Endometrium (tissue), 2 donors: ENCODE measurements around the gene FILIP1L.
"Not testable (repeated sequence)": the region's sequence is repeated elsewhere in the genome, so short reads cannot be mapped to it uniquely, and the experiment has no call there.

Experiments used
- FAIRE-seq: peaks from 2 replicates; lab custom pipeline; 2012; peaks lifted over from hg19 to GRCh38; lab: Jason Lieb, UNC
- donor health status: control.
- donor health status: control.

FILIP1L gene

DNA sequence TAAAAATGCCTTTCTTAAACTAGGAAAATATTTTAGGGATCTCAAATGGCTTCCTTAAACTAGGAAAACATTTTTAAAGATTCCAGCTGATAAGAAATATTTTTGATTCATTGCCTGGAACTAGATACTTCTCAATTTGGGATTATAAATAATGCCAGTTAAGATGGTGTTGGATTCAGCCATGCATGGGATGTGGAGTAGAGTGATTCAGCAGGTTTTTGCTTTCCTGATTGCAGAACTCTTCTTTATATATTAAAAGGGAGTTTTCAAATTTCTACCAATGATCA, 15.6 kb downstream of the FILIP1L start:
- no peak for FAIRE-seq

DNA sequence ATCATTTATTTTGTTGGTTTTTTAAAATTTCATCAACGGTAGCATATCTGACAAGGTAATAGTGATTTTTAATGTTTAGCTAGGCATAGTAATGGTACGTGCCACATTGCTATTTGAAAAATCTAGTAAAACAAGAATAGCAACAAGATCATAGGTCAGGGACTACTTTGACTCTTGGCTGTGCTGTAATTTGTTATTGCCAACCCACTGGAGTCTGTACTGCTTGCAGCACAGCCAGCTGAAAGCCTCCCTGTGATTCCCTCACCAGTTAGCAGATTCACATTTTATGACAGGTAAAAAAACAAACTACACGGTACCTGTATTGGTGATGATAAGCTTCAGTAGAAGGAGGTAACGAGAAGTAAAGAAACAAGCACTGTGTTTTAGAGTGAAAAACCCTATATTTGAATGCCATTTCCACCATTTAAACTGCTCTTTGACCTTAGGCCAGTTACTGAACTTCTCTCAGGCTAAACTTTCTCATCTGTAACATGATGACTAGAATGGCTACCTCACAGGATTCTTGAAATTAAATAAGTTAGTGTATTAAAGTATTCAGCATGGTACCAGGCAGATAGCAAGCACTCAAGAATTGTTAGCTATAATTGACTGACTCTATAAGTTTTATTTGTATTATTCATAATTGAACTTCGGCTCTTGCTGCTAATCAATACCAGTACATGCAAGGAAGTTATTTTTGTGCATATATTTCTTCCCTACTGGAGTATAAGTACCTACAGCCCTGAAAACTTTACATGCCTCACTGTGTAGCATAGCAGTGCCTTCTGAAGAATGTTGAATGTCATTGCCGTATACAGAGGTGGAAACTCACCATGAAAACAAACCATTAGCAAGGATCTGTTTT, 16.1 kb downstream of the FILIP1L start:
- no peak for FAIRE-seq

DNA sequence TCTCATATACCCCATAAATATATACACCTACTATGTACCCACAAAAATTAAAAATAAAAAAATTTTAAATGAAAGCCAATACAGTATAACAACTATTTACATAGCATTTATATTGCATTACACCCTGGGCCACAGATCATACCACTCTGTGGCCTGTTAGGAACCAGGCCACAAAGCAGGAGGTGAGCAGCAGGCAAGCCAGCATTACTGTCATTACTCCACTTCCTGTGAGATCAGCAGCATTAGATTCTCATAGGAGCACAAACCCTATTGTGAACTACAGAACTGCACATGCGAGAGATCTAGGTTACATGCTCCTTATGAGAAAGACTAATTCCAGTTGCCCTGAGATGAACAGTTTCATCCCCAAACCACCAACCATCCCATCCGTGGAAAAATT, 17.4 kb downstream of the FILIP1L start:
- FAIRE-seq, result no peak

DNA sequence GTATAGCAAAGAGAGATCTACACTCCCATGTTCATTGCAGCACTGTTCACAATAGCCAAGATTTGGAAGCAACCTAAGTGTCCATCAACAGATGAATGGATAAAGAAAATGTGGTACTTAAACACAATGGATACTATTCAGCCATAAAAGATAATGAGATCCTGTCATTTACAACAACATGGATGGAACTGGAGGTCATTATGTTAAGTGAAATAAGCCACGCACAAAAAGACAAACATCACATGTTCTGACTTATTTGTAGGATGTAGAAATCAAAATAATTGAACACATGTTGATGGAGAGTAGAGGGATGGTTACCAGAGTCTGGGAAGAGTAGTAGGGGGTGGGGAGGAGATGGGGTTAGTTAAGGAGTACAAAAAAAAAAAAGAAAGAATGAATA, 18.0 kb downstream of the FILIP1L start:
- FAIRE-seq, result not testable (repeated sequence)

DNA sequence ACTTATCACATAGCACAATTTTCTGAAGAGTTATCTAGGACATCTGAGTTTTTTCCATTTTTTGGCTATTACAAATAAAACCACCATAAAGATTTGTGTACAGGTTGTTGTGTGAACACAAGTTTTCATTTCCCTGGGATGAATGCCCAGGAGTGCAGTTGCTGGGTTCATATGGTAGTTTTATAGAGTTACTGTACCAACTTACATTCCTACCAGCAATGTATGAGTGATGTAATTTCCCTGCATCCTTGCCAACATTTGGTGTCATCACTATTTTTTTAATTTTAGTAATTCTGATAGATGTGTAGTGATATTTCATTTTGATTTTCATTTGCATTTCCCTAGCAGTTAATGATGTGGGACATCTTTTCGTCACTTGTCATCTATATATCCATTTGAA, 20.5 kb downstream of the FILIP1L start:
- no peak for FAIRE-seq

DNA sequence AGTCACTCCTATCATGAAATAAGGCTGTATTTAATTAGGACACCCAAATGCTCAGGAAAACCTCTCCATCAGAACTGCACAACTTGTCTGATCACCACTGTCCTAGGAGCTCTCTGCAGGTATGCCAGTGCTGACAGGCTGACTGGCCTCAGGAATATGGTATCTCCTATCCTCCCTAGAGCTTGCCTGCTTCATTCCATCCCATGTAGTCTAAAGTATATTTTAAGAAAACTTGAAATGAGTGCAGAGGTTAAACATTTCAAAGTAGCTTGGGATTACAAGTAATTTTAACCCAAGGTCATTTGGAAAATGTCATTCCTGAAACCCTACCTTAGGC, 23.7 kb downstream of the FILIP1L start:
- FAIRE-seq, result no peak

DNA sequence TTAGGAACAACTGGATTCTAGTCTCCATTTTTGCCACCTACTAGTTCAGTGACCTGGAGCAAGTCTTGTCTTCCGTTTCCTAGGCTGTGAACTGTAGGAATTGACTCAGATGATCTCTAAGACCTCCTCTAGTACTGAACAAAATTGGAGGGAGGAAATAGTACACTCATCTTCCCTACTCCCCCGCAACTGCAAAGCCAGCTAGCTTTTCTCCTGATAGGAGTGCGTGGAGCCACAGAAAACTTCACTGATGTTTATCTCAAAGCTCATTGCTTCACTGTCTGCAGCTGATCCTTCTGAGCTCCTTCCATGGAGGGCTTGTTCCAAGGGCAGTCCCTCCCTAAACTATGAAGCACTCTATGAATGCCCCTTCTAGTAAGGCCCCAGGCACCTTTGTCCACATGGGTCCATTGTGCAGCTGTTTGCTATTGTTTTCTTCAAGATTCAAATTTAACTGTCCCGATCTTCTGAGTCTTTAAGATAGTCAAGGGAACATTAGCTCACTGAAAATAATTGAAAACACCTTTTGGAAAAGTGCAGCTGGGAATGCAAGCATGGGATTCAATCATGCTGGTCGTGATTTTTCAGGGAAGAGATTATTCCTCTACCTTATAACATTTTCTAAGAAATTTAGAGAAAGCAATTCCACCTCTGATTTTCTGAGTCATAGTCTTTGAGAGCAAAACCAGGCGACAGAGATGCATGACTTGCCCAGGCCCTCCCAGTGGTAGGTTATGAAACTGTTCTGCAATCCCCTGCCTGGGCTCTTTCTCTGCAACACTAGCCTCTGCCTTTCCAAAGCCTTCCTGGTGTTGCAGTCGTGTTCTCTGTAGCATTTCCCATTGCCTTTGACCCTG, 24.3 kb downstream of the FILIP1L start:
- no peak for FAIRE-seq

DNA sequence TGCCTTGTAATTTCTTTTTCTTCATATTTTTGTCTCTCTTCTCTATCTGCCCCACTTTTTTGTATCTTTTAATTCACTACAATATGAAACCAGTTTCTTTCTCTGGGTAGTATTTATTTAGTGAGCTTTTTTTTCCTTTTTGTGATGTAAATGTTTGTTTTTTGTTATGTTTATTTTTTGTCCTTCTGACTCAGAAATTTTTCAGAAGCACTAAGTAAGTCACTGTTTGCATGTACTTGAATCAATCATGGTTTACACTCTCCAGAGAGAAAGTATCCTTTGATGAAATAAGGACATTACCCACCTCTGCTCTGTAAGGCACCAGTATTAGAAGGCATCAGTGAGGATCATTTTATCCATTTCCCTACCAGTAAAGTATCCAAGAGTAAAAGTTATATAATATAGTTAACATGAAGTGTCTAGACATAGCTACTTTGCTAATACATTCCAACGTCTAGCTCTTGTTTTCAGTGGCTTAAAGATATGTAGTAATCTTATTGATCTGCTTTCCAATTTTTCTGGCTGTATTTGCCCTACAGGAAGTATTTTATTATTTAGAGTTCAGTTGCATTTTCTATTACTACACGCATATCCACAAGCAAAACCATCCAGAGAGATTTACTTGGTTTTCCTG, 25.4 kb downstream of the FILIP1L start:
- no peak for FAIRE-seq

DNA sequence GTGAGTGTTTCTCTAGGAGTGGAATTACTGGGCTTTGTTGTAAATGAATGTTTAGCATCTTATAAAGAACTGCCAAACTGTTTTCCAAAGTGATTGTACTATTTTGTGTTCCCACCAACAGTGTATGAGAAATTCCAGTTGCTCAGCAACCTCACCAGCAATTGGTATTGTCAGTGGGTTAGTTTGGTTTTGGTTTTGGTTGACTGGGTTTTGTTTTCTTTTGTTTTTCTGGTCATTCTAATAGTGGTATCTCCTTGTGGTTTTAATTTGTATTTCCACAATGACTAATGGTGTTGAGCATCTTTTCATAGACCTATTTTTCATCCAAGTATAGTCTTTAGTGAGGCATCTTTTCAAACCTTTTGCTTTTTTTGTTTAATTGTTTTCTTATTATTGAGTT, 27.1 kb downstream of the FILIP1L start:
- FAIRE-seq, result no peak

DNA sequence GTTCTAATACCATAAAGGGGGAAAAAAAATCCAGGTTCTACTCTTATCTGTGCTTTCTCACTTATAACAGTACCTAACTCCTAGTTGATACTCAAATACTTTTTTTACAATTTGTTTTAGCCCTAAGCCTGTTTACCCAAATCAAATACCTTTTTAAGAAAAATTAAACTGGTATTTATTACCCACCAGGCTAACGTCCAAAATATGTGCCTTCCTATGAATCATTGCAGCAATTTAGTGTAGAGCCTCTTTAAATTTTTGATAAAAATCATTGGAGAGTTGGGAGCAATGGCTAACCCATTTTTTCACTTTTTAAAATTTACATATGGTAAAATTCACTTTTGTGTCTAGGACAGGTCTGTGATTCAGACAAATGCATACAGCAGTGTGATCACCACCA, 27.9 kb downstream of the FILIP1L start:
- FAIRE-seq, result no peak

DNA sequence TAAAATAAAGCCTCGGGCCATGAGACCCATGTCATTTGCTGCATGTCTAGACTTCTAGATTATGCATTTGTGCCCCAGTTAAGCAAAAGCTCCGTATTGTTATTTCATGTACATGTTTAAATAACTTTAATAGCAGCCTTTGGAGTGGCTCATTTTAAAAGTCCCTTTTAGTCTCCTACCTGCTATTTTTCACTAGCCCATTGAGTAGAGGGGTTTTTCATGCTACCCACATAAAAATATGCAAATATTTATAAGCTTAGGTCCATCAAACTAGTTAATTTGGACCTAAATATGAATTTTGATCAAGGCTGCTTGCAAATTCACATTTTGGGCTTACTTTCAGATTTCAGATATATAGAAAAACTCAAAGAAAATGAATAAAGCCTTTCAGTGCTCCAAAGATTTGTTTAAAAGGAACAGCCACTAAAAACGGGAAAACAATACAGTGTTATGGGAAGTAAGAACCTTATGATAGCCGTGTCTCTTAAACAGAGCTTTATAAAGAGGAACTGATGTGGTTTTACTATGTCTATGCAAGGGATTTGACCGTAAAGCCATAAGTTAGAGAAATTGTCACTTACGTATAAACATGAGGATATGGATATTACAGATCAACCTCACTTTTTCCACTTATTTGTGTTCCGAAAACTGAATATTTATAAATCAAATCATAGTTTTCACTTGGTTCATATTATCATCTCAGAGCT, 30.0 kb downstream of the FILIP1L start:
- FAIRE-seq, result no peak

DNA sequence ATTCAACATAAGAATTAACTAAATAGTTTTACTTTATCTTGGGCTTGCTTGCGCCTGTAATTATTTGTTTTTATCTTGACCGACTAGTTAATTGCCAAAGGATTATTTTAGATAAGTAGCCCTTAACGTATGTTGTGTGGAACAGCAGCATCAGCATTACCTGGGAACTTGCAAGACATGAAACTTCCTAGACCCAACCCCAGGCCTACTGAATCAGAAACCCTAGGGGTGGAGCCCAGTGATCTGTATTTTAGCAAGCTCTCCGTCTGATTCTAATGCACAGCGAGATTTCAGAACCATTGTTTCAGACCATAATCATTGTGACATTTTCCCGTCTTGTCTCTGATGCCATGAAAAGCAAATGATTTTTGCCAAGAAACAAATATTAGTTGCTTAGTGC, 31.1 kb downstream of the FILIP1L start:
- FAIRE-seq, result no peak

DNA sequence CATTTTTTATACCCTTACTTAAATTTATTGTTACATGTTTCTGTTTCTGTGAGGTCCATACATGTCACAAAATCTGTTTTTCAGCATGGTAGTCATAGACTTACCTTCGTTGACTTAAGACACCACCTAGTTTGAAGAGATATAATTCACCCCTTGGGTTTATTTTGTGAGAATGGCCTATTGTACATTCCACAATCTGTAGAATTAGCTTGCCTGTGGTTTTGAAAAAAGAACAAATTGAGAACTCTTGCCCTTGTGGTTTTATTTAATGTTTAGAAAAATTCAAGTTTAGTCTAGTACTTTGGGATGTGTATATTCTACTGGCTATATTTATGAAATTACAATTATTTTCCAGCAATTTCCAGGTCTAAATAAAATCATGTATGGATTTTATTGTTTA, 31.6 kb downstream of the FILIP1L start:
- FAIRE-seq, result no peak

DNA sequence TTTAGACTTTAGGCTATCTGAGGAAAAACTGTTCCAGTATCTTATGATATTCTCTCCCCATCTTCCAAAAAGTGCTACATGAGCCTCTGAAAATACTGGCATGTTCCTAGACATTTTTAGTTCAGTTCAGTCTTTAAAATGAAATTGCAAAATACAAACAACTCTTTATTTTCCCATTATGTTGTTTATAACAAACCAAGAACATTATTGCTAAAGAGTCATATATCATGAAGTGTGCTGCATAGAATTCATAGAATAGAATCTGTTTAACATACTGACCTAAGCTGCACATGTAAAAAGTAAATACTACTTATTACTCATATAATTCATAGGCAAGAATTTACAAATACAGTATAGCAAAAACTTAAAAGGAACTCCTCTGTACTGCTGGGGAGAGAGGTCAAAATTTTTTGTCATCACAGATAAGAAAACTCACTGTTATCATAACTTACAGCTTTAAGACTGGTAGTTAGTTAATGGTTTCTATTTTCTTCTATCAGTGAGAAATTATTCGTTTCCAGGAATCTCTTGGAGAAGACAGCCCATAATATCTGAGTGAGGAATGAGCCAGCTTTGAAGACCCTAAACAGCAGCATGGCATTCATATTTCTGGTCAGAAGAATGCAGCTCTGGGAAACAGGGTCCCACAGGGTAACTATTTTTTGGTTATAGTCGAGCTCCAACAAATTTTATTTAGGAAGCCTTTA, 32.2 kb downstream of the FILIP1L start:
- FAIRE-seq, result no peak

DNA sequence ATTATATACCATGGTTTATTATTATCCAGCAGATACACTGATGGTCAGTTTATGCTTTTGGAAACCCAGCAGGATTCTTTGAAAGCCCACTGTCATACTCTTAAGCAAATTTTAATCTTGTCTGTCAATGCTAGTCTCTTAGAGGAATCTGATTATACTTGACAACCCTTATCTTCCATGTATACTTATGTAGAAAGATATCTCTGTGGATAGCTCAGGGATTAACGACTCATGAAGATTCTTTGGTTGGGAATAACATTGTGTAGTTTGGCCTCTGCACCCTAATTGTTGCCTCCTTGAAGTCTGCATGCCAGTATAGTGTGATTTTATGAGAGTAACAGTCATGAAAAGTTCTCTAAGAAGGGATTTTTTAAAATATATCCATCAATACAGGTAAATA, 33.0 kb downstream of the FILIP1L start:
- FAIRE-seq, result no peak

DNA sequence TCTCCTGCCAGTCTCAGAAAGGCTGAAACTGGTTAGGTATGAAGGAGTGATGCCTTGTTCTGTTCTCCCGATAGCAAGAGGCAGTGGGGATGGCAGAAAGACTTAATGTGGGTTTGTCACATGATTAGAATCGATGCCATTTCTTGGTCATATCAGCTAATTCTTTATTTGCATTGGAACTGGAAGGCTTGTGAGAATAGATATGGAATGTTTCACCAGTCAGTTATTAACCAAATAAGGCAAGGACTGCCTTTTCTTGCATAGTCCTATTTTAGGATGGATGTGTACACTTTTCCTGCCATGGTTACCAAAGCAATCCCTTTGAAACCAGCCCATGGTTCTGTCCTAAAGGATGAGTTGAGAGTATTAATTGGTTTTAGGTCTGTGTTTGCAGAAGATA, 33.7 kb downstream of the FILIP1L start:
- FAIRE-seq, result no peak

DNA sequence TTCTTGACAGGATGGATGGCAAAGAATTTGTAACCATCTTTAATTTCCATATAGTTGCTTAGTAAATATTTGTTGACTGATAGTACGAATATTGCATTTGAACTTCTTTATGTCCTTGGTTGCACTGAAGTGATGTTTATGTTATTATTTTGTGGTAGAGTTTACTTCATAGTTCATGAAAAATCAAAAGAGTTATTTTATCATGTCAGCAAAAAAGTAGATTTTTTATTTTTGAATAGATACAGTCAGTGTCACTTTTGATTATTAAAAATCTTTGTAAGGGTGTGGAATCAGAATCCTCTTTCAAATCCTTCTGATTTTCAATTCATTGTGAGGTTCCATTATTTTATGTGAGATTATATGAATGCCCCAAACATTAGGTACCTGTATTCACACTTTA, 35.0 kb downstream of the FILIP1L start:
- FAIRE-seq, result no peak

DNA sequence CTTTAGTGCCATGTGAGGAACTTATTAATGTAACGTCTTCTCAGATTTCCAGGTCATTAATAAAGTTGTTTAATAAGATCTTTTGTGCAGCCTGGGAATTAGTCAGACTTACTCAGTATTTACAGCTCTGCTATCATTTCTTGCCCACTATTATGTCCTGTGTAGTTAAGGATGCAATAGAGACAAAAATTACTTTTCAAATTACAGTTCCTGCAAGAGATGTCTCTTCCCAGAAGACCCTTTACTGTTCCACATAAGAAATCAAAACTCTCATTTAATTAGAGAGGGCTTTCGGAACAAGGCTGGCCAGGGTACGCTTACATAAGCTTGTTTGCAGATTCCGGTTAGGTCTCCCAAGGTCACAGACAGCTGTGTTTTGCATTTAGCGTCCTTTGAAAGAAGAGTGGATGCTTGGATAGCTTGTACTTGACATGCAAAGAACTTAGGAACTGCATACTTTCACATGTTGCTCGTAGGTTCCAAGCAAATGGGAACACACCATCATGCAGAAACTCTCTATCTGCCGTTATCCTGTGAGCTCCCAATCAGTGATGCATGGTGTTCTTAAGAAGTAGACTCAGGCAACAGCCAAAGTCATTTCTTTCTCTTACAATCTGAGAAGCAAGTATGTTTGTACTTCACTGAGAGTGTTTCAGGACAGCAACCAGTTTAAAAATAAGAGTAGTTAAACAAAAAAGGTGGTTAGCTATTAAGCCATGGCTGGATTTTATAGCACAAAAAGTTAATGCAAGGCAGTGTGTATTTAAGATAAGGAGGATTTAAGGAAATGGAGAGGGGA, 37.4 kb downstream of the FILIP1L start:
- no peak for FAIRE-seq

DNA sequence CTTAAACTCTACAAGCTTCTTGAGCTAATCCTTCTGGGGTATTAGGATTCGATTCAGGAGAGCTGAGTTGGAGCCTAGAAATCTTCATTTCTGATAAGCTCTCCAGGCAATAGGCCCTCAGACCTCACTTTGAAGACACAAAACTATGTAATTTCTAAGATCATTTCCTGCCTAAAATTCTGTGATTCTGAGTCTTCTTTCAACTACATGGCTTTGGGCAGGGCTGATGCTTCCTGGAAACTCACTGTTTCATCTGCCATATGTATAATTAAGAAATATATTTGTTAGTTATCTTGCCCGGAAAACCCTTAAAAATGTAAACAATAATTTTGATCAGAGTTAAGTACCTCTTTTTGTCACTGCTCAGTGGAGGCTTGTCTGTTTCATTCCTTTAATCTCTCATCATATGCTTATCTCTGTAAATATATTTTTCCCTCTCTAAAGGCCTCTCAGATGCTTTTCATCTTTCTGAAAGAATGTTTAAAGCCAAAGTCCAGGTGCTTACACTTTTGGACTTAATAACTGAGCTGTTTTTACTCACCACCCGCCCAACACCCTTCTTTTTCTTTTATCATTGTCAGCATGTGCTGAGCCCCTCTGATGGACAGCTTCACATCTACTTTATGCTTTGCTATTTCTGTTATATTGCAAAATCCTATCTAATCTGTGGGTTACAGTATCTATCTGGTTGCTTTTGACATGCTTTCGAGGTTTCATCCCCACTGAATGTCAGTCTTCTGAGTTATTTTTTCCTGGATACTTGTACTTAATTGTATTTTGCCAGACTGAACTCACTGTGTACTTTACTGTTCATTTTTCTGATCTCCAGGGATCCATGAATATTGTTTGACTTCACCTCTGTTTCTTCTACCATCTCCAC, 38.2 kb downstream of the FILIP1L start:
- no peak for FAIRE-seq

DNA sequence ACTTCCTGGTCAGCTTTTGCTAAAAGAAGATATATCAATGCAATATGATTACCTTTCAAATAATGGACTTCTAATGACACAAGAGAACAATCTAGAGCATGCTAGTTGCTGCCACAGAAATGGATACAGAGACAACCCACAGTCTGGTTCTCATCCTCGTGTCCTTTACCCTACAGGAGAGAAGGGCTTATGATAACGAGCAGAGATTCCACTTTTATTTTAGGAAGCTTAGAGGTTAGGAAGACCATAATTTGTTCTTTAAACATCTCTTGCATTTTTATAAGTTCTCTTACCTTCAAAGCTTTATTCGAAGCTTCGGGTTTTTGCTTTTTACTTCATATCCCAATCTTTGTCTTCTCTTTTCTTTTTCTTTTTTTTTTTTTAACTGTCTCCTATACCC, 39.1 kb downstream of the FILIP1L start:
- FAIRE-seq, result no peak
